ENCODE measurements around the gene HDAC8. TPM values are rescaled to one million over a fixed set of nuclear protein-coding genes. Genes with fewer than 3 reads are reported as not detected.
"Not testable (repeated sequence)": the region's sequence is repeated elsewhere in the genome, so short reads cannot be mapped to it uniquely, and the experiment has no call there.

HDAC8 gene
- polyA plus RNA-seq, 2 of the 4 experiments (the other 2 are of a cell fraction), result 28.7 to 38.3 TPM

DNA sequence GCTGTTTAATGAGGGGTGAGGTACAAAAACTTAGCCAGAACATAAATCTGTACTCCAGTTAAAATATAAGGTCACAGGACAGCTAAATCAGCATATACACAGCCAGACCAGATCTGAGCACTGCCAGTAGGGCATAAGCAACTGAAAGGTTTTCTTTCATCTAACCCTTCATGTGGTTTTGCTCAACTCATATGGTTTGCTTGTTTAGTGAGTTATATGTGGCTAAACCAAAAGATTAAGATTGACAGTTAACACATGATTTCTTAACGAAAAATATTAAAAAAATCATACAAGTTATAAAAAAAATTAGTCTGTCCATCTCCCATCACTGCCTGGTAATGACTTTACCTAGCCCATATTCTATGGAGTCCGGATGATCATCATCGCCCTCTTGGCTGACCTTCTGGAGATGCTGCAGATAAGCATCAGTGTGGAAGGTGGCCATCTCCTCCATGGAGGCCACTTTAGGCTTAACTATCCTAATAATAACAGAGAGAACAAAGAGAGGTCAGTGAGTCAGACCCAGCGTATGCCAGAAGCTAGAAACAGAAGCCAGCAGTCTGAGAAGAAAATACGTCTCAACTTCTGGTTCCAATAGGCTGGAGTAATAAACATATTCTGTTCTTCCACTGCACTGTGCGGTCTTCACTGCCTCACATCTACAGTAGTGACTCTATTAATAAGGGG, 4.1 kb downstream of the HDAC8 start:
- no peak overlapping the region for H3K27ac ChIP-seq
- POLR2A ChIA-PET, result interaction anchor here (0.6 kb wide), 1 partner anchor 10 kb away, joined by 3 read pairs; no protein-coding TSS in a partner anchor
- peaks cover 19% of the 10 kb centered on the region; the same call in 2 of the 3 replicates for H3K4me1 ChIP-seq
- CTCF ChIA-PET, result no interaction called here
- no peak overlapping the region for H3K4me2 ChIP-seq
- H3K9me3 ChIP-seq, result no peaks in the 10 kb centered on the region
- TF ChIP-seq SMC3 (IDR thresholded peaks at IDR 0.05), result no peak
- TF ChIP-seq JUN (IDR thresholded peaks at IDR 0.05), result no peak
- TF ChIP-seq, protein P1, sequence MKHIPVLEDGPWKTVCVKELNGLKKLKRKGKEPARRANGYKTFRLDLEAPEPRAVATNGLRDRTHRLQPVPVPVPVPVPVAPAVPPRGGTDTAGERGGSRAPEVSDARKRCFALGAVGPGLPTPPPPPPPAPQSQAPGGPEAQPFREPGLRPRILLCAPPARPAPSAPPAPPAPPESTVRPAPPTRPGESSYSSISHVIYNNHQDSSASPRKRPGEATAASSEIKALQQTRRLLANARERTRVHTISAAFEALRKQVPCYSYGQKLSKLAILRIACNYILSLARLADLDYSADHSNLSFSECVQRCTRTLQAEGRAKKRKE (CRISPR knock-in tag; IDR thresholded peaks at IDR 0.05; ENCODE audit: low read depth), result no peak
- TF ChIP-seq HDAC2 (IDR thresholded peaks at IDR 0.05), result no peak
- TF ChIP-seq, protein P2, sequence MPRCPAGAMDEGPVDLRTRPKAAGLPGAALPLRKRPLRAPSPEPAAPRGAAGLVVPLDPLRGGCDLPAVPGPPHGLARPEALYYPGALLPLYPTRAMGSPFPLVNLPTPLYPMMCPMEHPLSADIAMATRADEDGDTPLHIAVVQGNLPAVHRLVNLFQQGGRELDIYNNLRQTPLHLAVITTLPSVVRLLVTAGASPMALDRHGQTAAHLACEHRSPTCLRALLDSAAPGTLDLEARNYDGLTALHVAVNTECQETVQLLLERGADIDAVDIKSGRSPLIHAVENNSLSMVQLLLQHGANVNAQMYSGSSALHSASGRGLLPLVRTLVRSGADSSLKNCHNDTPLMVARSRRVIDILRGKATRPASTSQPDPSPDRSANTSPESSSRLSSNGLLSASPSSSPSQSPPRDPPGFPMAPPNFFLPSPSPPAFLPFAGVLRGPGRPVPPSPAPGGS (IDR thresholded peaks at IDR 0.05), result no peak
- TF ChIP-seq NR3C1 (IDR thresholded peaks at IDR 0.05), result no peak
- TF ChIP-seq CHD4 (IDR thresholded peaks at IDR 0.05; ENCODE audit: borderline replicate concordance), result no peak
- TF ChIP-seq JUNB (IDR thresholded peaks at IDR 0.05), result no peak
- no peak for TF ChIP-seq RNF2 (IDR thresholded peaks at IDR 0.05; ENCODE audit: borderline replicate concordance, low read depth)
- TF ChIP-seq, protein P3, sequence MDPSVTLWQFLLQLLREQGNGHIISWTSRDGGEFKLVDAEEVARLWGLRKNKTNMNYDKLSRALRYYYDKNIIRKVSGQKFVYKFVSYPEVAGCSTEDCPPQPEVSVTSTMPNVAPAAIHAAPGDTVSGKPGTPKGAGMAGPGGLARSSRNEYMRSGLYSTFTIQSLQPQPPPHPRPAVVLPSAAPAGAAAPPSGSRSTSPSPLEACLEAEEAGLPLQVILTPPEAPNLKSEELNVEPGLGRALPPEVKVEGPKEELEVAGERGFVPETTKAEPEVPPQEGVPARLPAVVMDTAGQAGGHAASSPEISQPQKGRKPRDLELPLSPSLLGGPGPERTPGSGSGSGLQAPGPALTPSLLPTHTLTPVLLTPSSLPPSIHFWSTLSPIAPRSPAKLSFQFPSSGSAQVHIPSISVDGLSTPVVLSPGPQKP (IDR thresholded peaks at IDR 0.05; ENCODE audit: low read depth, low read length), result no peak
- no peak for TF ChIP-seq FOSB (CRISPR knock-in tag; IDR thresholded peaks at IDR 0.05)
- no peak for TF ChIP-seq HEYL (CRISPR knock-in tag; IDR thresholded peaks at IDR 0.05)
- no peak for TF ChIP-seq MAFK (IDR thresholded peaks at IDR 0.05; ENCODE audit: partially characterized antibody)
- no peak for TF ChIP-seq KDM5A (IDR thresholded peaks at IDR 0.05)
- TF ChIP-seq GATA3 (IDR thresholded peaks at IDR 0.05; ENCODE audit: borderline replicate concordance), result no peak
- TF ChIP-seq RARB (CRISPR knock-in tag; IDR thresholded peaks at IDR 0.05), result no peak
- TF ChIP-seq KDM1A (IDR thresholded peaks at IDR 0.05; ENCODE audit: low read depth), result no peak
- 84% methylated on average over 6 of the region's 6 CpGs for WGBS (ENCODE audit: missing lambda C conversion rate)
- FAIRE-seq (peak; percentile 96), ATAC-seq (no peak), DNase-seq (ENCODE audit: low read depth in 1 of 2, low spot score in 1 of 2) (no peak)
- no peak overlapping the region for H3K4me3 ChIP-seq

DNA sequence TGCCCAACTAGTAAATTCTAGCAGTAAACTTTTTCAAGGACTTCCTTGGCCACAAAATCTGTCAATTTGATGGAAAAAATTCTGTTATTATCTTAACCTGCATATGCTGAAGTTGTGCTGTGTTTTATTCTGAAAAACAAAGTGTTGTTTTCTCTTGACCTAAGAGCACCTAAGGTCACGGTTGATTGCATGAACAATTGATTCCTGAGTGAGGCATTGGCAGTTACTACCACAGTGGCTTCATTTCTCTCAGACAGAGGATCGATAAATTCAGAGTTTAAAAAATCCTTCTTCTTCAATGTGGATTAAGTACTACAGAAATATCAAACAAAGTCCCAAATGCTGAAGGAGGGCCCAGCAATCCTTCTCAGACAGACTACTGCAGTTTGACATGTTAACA, 6.2 kb downstream of the HDAC8 start:
- CTCF ChIA-PET, result no interaction called here
- ATAC-seq (no peak), FAIRE-seq (no peak), DNase-seq (ENCODE audit: low read depth in 1 of 2, low spot score in 1 of 2) (no peak)
- Histone ChIP-seq H3K9me3 (no peaks in the 10 kb centered on the region), H3K4me3 (no peak overlapping the region), H3K27ac (no peak overlapping the region), H3K4me1 (peaks cover 12% of the 10 kb centered on the region; the same call in 1 of the 3 replicates), H3K4me2 (no peak overlapping the region)
- POLR2A ChIA-PET, result no interaction called here
- TF ChIP-seq, protein P2 (IDR thresholded peaks at IDR 0.05), result no peak
- TF ChIP-seq FOSL2 (IDR thresholded peaks at IDR 0.05), result no peak
- TF ChIP-seq FOSL2 (CRISPR knock-in tag; IDR thresholded peaks at IDR 0.05), result no peak
- 80% methylated on average over 2 of the region's 2 CpGs for whole genome bisulfite sequencing (ENCODE audit: missing lambda C conversion rate)

DNA sequence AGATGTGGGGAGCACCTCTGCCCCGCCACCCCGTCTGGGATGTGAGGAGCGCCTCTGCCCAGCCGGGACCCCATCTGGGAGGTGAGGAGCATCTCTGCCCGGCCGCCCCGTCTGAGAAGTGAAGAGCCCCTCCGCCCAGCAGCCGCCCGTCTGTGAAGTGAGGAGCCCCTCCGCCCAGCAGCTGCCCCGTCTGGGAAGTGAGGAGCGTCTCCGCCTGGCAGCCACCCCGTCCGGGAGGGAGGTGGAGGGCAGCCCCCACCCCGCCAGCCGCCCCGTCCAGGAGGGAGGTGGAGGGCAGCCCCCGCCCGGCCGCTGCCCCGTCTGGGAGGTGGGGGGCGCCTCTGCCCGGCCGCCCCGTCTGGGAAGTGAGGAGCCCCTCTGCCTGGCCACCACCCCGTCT, 13.0 kb downstream of the HDAC8 start:
- H3K4me3 ChIP-seq; DNase-seq (ENCODE audit: low read depth in 1 of 2, low spot score in 1 of 2); ATAC-seq; POLR2A ChIA-PET; FAIRE-seq; H3K4me1 ChIP-seq; H3K4me2 ChIP-seq; CTCF ChIA-PET; H3K27ac ChIP-seq; H3K9me3 ChIP-seq: not testable (repeated sequence)
- WGBS (ENCODE audit: missing lambda C conversion rate), result no CpG with 5 or more reads among the region's 28 CpGs

Data from A549 (cell line).